H1 (cell line): ENCODE results near the gene FOLR3. TPM values are rescaled to one million over a fixed set of nuclear protein-coding genes. Genes with fewer than 3 reads are reported as not detected.

Source experiments
- ASH2L ChIP-seq: fragments of 200-600, 300-600 bp; sonication (generic); IDR thresholded peaks from one replicate; pipeline ENCODE4 v1.7.1; 2017; ENCODE audit warnings: low read length
- CBX5 ChIP-seq: fragments of 300-800, 300-1000 bp; sonication (generic); IDR thresholded peaks from 2 replicates; pipeline ENCODE4 v1.7.1; 2016; ENCODE audit warnings: antibody characterized with exemption, low read length, low read depth
- CBX8 ChIP-seq: fragments of 300-800, 300-1000 bp; sonication (generic); IDR thresholded peaks from 2 replicates; pipeline ENCODE4 v1.7.1; 2016; ENCODE audit warnings: low read depth, low read length, borderline replicate concordance
- CREB1 ChIP-seq: IDR thresholded peaks from 2 replicates; pipeline ENCODE4 v1.6.1; 2012; ENCODE audit warnings: inconsistent platforms
- FOSL1 ChIP-seq: IDR thresholded peaks from 2 replicates; pipeline ENCODE4 v1.6.1; 2011; ENCODE audit warnings: mild to moderate bottlenecking, low read depth, low read length, moderate library complexity; ENCODE audit not compliant: insufficient read depth
- NANOG ChIP-seq: IDR thresholded peaks from 2 replicates; pipeline ENCODE4 v1.6.1; 2011; ENCODE audit warnings: low read length, low read depth, mild to moderate bottlenecking, inconsistent platforms; ENCODE audit not compliant: insufficient read depth, poor library complexity, severe bottlenecking
- NRF1 ChIP-seq: IDR thresholded peaks from 2 replicates; pipeline ENCODE4 v1.6.1; 2011; ENCODE audit warnings: mild to moderate bottlenecking, low read depth, low read length, improper control_type of control experiment
- PHF8 ChIP-seq: fragments of 200-600 bp; sonication (generic); conservative IDR thresholded peaks from 2 replicates; pipeline ENCODE4 v1.7.1; 2012; ENCODE audit warnings: low read depth, mild to moderate bottlenecking, inconsistent platforms, low read length, moderate library complexity
- RAD21 ChIP-seq, 2 experiments: IDR thresholded peaks in 1 of 2; conservative IDR thresholded peaks in 1 of 2; 2 replicates each; pipeline ENCODE4 v1.6.1; 2011; ENCODE audit warnings: low read depth in 2 of 2, low read length in 2 of 2, improper control_type of control experiment in 1 of 2, inconsistent platforms in 1 of 2, mild to moderate bottlenecking in 1 of 2, moderate library complexity in 1 of 2
- RBBP5 ChIP-seq: IDR thresholded peaks from 2 replicates; pipeline ENCODE4 v1.7.1; 2012; ENCODE audit warnings: low read depth, mild to moderate bottlenecking, inconsistent platforms, low read length, moderate library complexity, borderline replicate concordance
- SP2 ChIP-seq: IDR thresholded peaks from 2 replicates; pipeline ENCODE4 v1.6.1; 2012; ENCODE audit warnings: mild to moderate bottlenecking, low read length, inconsistent platforms
- SUZ12 ChIP-seq: fragments of 200-600 bp; sonication (generic); IDR thresholded peaks from 2 replicates; pipeline ENCODE4 v1.6.1; 2012; ENCODE audit warnings: mild to moderate bottlenecking, inconsistent platforms, low read length, moderate library complexity, mixed read lengths
- TAF7 ChIP-seq: optimal IDR thresholded peaks from 2 replicates; pipeline ENCODE3; 2011; ENCODE audit warnings: low read depth, mild to moderate bottlenecking, inconsistent platforms, low read length, moderate library complexity, borderline replicate concordance
- polyA plus RNA-seq, 7 experiments: library from polyadenylated mRNA; depleted of rRNA in 3 of 7; stranded (reverse) in 5 of 7; unstranded in 2 of 7; fragments of >200 nt in 5 of 7; fragments of 200-250 nt in 2 of 7; gene quantifications; 1 replicate in 5 of 7; 2 replicates in 1 of 7; 4 replicates in 1 of 7; pipeline versions ENCODE4 v1.2.1 to v1.2.3, GENCODE V29; 2011 to 2013; ENCODE audit warnings: missing spikeins in 2 of 7, mixed read lengths in 2 of 7
- total RNA-seq: library from RNA; stranded (reverse); fragmentation: NEBNext Ultra II Directional; extraction: Animal tissue kit (Norgen Biotek cat#: 25700); gene quantifications from 2 replicates; pipeline ENCODE4 v1.2.1, GENCODE V29; 2021

Gene FOLR3
- total and polyA plus RNA-seq, 2 of the 8 experiments (the other 6 are each of a cell fraction or from before 2014, with no cell fraction given) = not detected

DNA sequence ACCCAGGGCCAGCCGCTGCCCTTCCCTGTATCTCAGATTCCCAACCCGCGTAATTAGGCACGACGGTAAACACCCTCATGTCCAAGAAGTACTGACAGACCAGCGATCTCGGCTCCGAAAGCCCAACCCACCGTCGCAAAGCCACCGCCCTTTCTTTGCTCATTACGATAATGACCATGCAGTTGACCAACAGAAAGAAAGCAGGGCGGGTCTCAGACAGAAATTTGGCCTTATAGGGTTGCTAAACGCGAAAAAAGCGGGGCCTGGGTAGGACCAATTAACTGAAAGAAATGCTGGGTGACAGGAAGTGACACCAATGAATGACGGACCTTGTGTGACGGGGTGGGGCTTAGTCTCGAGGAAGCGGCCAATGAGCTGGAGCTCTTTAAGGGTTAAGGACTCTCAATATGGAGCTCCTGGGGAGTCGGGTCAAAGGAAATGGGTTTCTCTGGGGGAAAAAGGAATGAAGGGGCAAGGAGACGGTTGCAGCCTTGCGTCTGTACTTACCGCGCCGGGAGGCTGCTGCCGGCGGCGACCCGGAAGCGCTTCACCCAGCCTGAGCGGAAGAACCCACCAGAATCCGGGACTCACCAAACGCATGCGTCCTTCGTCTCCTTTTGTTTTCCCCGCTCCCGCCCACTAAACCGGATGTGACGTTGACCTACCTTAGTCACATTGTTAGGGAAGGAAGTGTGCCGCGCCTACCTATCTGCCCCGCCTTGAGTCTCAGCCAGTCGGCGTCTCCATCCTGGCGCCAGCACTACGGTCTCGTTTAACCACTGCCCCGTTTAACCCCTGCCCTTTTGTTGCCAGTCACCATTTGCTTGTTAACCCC, 23.2 kb upstream of the FOLR3 start, which contains the start of gene ANAPC15 (continued):
- TF ChIP-seq FOSL1 (no peak), CBX5 (no peak), ASH2L (peak; percentile 37), NANOG (peak; percentile 34), TAF7 (peak; percentile 43), CBX8 (no peak), SUZ12 (no peak), SP2 (peak; percentile 64), NRF1 (peak; percentile 56), RAD21 (IDR thresholded peaks at IDR 0.05 in 1 of 2, conservative IDR thresholded peaks at IDR 0.05 in 1 of 2; ENCODE audit: low read depth in 2 of 2, low read length in 2 of 2) (peak in 1 of 2 experiments; percentile 15; a peak in 1 of 4 replicates), PHF8 (peak; percentile 93), RBBP5 (no peak), CREB1 (peak; percentile 83)
